GM21528 (cell line): ENCODE data around the gene RLN1.
A peak's percentile ranks its signal among the peaks of the same experiment; 100 is the strongest.
"Not testable (repeated sequence)": the region's sequence is repeated elsewhere in the genome, so short reads cannot be mapped to it uniquely, and the experiment has no call there.

ENCODE experiments used
- ATAC-seq: cut with Tn5 transposase; IDR thresholded peaks from one replicate; pipeline ENCODE4 v1.9.1; 2021; ENCODE audit warnings: mild to moderate bottlenecking, moderate library complexity; ENCODE audit not compliant: unreplicated experiment, low FRiP score

Gene RLN1

DNA sequence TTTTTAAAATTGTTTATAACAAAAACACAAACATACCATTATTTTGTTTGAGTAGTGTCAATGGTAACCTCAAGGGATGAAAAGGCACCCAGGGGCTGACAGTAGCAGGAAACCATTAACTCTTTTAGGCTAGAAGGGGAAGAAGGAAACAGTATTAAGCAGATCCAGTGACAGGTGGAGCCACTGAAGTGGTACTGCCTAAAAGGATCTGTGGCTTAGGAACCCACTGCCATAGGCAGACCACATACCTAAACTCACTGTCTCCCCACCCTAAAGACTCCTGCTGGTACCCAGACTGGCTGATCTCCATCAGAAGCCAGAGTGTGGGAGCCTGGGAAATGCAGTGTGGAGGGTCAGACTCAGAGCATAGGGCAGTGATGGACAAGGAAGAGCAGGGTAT lies 13.5 kb downstream of the RLN1 start:
- ATAC-seq = no peak

GRCh38 chr9:5321601-5322000 lies 18.1 kb downstream of the RLN1 start:
- ATAC-seq = not testable (repeated sequence)

GRCh38 chr9:5321058-5321457 lies 18.6 kb downstream of the RLN1 start:
- no peak for ATAC-seq

DNA sequence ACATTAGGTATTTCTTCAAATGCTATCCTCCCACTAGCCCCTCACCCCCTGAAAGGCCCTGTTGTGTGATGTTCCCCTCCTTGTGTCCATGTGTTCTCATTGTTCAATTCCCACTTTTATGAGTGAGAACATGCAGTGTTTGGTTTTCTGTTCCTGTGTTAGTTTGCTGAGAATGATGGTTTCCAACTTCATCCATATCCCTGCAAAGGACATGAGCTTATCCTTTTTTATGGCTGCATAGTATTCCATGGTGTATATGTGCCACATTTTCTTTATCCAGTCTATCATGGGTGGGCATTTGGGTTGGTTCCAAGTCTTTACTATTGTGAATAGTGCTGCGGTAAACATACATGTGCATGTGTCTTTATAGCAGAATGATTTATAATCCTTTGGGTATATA lies 23.3 kb downstream of the RLN1 start:
- ATAC-seq = not testable (repeated sequence)

DNA sequence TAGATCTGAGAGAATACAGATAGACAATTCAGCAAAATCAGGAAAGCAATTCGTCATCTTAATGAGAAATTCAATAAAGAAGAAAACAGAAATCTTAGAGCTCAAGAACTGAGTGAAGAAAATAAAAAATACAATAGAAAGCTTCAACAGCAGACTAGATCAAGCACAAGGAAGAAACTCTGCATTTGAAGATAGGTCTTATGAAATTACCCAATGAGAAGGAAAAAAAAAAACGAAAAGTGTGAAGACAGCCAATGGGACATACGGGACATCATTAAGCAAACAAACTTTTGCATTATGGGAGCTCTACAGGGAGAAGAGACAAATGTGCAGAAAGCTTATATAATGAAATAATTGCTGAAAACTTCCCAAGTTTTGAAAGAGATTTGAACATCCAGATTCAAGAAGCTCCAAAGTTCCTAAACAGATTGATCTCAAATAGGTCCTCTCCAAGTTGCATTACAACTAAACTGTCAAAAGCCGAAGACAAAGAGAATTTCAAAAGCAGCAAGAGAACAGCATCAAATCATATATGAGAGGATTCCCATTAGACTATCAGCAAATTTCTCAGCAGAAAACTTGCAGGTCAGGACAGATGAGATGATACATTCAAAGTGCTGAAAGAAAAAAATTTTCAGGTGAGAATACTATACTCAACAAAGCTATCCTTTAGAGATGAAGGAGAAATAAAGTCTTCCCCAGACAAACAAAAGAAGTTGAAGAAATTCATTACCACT lies 24.3 kb downstream of the RLN1 start:
- ATAC-seq = no peak

DNA sequence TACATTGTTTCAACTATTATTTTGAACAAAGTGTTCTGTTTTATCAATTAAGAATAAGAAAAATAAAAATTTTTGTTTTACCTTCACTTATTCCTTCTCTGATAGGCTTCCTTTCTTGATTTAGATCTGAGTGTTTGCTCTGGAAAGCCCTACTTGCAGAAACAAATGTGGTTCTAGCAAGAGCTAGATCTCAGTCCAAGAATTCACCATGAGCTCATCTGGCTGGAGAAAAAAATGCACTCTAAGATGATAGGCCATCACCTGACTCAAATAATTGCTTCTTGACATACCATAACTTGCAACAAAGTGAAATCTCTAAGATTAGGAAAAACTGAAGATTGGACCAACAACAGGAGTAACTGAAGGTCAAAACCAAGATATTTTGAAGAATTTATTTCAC lies 28.8 kb downstream of the RLN1 start:
- no peak for ATAC-seq

GRCh38 chr9:5305741-5306140 lies 33.9 kb downstream of the RLN1 start:
- no peak for ATAC-seq

DNA sequence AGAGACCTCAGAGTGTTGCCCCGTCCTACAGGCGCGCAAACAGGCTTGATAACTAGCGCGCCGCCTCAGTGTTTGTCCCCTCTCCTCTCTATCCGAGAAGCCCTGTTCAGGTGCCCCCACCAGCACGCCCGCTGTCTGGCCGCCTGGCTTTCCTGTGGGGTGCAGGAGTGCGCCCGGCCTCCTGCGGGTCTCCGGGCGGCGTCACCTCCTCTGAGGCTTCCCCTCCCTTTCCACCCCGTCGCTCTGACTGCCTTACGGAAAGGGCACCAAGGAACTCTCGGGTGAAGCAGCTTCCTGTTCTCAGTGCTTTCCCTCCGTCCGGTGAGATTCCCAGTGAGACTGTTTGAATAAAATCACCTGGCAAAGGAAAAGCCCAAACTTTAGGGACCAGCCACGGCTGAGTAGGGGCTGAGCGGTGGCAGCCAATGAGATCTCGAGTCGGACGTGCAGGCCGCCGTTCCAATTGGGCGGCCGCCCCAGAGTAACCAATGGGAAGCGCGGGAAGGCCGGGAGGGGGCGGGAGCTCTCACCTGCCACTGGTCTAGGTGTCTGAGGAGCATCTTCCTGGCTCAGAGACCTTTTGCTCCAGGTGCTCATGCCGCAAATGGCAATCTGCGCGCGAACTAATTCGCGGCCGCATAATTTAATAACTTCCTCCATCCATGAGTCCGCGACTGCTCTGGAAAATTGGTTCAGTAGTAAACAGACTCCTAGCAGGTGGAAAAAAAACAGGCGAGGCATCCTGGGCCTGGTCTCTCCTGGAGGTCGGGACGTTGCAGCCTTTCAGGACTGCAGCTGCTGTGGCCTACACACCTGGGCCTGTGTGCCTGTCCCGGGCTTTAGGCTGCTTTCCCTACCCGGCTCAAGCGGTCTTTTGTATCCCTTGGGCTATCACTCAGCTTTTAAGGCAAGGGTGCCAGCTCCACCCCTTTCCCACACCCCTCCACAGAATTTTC lies 35.6 kb downstream of the RLN1 start, which contains the start of gene RLN2:
RLN2 (minus strand) TSS at position 877 of the 956 bp plus-strand sequence; CDS start at position 741, 136 bp downstream.
- ATAC-seq = peak; percentile 99

DNA sequence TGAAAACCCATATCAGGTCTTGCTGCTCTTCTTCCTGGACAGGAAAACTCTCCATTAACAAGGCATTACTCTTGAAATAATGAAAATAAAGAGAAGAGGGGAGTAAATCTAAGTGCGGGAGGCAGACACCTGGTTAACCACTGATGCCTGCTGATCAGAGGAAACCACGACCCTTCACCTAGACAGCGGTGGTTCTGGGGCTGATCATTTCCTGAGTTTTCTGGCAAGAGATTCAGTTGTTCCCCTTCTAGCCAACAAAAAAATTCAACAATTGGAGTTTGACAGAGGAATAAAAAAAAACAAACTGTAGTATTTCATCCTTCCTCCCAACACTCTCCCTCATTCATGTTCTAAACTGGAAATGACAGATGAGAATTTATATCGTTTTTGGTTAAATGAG lies 38.1 kb downstream of the RLN1 start:
- no peak for ATAC-seq

- ATAC-seq = no peak
These were observed 47.5 kb downstream of the RLN1 start for GRCh38 chr9:5292141-5292540.

DNA sequence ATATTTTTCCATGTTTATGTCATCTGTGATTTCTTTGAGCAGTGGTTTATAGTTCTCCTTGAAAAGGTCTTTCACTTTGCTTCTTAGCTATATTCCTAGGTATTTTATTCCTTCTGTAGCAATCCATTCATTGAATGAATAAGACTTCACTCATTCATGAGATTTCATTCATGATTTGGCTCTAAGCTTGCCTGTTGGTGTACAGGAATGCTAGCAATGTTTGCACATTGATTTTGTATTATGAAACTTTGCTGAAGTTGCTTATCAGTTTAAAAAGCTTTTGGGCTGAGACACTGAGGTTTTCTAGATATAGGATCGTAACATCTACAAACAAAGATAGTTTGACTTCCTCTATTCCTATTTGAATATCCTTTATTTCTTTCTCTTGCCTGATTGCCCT lies 51.1 kb downstream of the RLN1 start:
- no peak for ATAC-seq

- no peak for ATAC-seq
These were observed 53.4 kb downstream of the RLN1 start for GRCh38 chr9:5286262-5286661.
